DND-41 (cell line): ENCODE measurements around the gene DGKH.

Experiments used
- EZH2 ChIP-seq: IDR thresholded peaks from 3 replicates; pipeline ENCODE4 v1.6.1; 2012; ENCODE audit warnings: borderline replicate concordance, low read depth, mild to moderate bottlenecking, moderate library complexity, low read length, inconsistent platforms; ENCODE audit not compliant: severe bottlenecking
- TF ChIP-seq, protein P1 (sequence below): IDR thresholded peaks from 2 replicates; pipeline ENCODE4 v1.5.1; 2012; ENCODE audit warnings: borderline replicate concordance, low read length, moderate library complexity, mild to moderate bottlenecking; ENCODE audit not compliant: poor library complexity, severe bottlenecking; ENCODE audit errors: extremely low read depth

DNA sequence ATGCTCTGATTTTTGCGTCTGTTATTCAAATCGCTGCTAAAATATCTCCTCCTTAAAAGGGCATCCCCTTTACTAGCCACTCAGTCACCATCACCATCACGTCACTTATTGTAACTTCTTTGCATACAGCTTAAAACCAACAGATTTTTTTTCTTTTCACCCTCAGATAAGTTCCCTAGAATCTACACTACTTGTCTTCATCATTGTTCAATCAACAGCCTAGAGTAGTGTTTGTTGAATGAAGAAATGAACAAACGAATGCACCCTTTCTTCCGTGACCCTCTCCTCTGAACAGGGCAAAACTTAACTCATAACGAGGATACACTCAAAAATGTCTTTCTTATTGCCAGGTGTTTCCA, 222.4 kb downstream of the DGKH start:
- TF ChIP-seq, protein P1, sequence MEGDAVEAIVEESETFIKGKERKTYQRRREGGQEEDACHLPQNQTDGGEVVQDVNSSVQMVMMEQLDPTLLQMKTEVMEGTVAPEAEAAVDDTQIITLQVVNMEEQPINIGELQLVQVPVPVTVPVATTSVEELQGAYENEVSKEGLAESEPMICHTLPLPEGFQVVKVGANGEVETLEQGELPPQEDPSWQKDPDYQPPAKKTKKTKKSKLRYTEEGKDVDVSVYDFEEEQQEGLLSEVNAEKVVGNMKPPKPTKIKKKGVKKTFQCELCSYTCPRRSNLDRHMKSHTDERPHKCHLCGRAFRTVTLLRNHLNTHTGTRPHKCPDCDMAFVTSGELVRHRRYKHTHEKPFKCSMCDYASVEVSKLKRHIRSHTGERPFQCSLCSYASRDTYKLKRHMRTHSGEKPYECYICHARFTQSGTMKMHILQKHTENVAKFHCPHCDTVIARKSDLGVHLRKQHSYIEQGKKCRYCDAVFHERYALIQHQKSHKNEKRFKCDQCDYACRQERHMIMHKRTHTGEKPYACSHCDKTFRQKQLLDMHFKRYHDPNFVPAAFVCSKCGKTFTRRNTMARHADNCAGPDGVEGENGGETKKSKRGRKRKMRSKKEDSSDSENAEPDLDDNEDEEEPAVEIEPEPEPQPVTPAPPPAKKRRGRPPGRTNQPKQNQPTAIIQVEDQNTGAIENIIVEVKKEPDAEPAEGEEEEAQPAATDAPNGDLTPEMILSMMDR = no peak
- TF ChIP-seq EZH2 = no peak
